GM19438 (cell line): ENCODE results near the gene ETS1.

ENCODE experiments used
- ATAC-seq: cut with Tn5 transposase; IDR thresholded peaks from one replicate; pipeline ENCODE4 v1.9.1; 2021; ENCODE audit warnings: low read depth; ENCODE audit not compliant: unreplicated experiment

The ETS1 gene

GRCh38 chr11:128506999-128507611, 80.3 kb downstream of the ETS1 start:
- ATAC-seq, result no peak

- ATAC-seq, result no peak
These were observed 81.0 kb downstream of the ETS1 start for GRCh38 chr11:128506356-128506755.

- ATAC-seq, result no peak
These were observed 81.8 kb downstream of the ETS1 start for GRCh38 chr11:128505449-128506065.

GRCh38 chr11:128504486-128504885, 82.9 kb downstream of the ETS1 start:
- no peak for ATAC-seq

GRCh38 chr11:128503245-128503991, 83.9 kb downstream of the ETS1 start:
- no peak for ATAC-seq

GRCh38 chr11:128502726-128503125, 84.6 kb downstream of the ETS1 start:
- no peak for ATAC-seq

- ATAC-seq, result no peak
These were observed 85.5 kb downstream of the ETS1 start for GRCh38 chr11:128501632-128502549.

GRCh38 chr11:128501008-128501407, 86.3 kb downstream of the ETS1 start:
- no peak for ATAC-seq

- ATAC-seq, result no peak
These were observed 86.9 kb downstream of the ETS1 start for GRCh38 chr11:128500493-128500892.

- no peak for ATAC-seq
These were observed 87.6 kb downstream of the ETS1 start for GRCh38 chr11:128499613-128500253.

GRCh38 chr11:128498721-128499245, 88.6 kb downstream of the ETS1 start:
- ATAC-seq, result no peak

- ATAC-seq, result no peak
These were observed 89.6 kb downstream of the ETS1 start for GRCh38 chr11:128497776-128498095.

- peak; percentile 59 for ATAC-seq
These were observed 90.1 kb downstream of the ETS1 start for GRCh38 chr11:128497061-128497775.

GRCh38 chr11:128496692-128497060, 90.7 kb downstream of the ETS1 start:
- no peak for ATAC-seq

GRCh38 chr11:128496249-128496648, 91.1 kb downstream of the ETS1 start:
- no peak for ATAC-seq

- ATAC-seq, result no peak
These were observed 92.7 kb downstream of the ETS1 start for GRCh38 chr11:128494418-128495332.

GRCh38 chr11:128493570-128493965, 93.8 kb downstream of the ETS1 start:
- no peak for ATAC-seq

- ATAC-seq, result no peak
These were observed 94.3 kb downstream of the ETS1 start for GRCh38 chr11:128492903-128493569.
